Right lung (tissue), 5 donors: ENCODE results near the gene OXLD1. TPM values are rescaled to one million over a fixed set of nuclear protein-coding genes. Genes with fewer than 3 reads are reported as not detected.
A peak's percentile ranks its signal among the peaks of the same experiment; 100 is the strongest.

Experiments used
- DNase-seq, 2 donors: peaks; one replicate each; pipeline ENCODE4 v3.0.0-alpha.2; 2013
- polyA plus RNA-seq, 5 donors: library from polyadenylated mRNA; unstranded; fragments of 120-200 nt; gene quantifications; one replicate each; pipeline versions ENCODE4 v1.2.1 to v1.2.3, GENCODE V29; 2013; ENCODE audit warnings: inconsistent platforms in 1 of 5, low replicate concordance in 1 of 5; ENCODE audit not compliant: insufficient read length in 5 of 5, insufficient read depth in 1 of 5

OXLD1 gene
- polyA plus RNA-seq, 5 donors: 8.8 to 18.2 (median 11.0) TPM

DNA sequence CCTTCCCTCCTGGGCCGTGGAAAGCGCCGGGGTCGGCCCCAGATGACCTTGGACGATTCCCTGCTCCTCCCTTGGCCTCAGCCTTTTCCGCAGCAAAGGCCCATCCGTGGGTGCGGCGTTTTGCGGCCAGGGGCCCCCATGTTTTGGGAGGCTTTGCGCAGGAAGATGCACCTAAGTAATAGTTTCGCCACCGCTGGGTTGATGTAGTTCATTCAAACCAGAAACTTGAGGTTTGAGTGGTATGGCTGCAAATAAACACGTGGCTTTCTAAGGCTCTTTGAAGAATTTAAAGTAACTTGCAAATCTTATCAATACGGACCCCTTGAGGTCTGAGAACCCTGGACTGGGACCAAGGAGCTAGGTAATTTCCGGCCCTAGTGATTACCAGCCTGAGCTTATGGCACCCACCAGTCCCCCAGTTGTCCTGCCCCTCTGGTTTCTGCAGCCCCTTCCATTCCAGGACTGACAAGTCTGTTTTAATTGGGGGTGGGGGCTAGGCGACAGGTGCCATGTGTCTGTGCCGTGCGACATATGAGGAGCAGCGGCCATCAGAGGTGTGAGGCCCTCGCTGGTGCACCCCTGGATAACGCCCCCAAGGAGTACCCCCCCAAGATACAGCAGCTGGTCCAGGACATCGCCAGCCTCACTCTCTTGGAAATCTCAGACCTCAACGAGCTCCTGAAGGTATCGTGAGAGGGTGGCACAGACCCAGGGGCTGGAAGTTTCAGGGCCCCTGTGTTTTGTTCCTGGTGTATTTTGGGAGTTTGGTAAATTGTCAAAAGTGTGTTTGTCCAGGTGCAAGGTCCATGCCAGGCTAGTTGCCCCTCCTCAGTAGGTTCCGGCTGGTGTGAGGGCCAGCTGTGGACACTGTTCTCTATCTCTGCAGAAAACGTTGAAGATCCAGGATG lies 37.6 kb upstream of the OXLD1 start:
- no peak for DNase-seq

DNA sequence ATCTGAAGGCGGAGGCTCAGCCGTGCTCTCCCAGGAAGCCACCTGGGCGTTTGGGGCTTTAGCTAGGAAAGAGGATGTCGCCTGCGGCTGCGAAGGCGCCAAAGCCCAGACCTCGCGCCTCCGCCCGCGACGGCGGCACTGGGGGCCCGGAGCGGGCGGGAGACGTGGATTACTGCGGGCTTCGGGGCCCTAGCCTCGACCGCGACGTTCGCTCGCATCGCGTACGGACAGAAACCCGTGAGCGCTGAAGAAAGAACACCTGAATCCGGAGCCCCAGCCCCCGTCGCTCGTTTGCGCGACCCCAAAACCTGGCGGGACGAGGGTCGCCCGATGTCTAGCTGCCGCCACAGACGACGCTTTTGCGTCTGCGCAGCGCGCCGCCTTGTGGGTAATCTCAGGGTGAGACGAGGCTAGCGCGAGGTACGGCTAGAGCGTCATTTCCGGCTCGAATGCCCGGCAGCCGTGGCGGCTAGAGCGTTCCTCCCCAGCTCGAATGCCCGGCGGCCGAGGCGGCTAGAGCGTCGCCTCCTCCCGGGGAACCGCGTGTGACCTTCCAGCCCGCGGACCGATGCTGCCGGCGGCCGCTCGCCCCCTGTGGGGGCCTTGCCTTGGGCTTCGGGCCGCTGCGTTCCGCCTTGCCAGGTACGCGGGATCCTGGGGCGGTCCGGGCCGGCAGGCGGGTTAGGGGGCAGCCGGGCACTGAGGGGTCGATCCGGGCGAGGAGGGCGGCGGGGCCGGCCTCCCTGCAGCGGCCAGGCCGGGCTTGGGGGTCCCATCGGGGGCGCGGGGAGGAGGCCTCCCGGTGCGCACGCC lies 36.7 kb upstream of the OXLD1 start, which contains the start of gene MRPL12:
Gene MRPL12 (plus strand): TSS at position 434 of the 813 bp plus-strand sequence. CDS start 135 bp downstream, at position 569.
- peak; percentile 86 to 88 for DNase-seq

DNA sequence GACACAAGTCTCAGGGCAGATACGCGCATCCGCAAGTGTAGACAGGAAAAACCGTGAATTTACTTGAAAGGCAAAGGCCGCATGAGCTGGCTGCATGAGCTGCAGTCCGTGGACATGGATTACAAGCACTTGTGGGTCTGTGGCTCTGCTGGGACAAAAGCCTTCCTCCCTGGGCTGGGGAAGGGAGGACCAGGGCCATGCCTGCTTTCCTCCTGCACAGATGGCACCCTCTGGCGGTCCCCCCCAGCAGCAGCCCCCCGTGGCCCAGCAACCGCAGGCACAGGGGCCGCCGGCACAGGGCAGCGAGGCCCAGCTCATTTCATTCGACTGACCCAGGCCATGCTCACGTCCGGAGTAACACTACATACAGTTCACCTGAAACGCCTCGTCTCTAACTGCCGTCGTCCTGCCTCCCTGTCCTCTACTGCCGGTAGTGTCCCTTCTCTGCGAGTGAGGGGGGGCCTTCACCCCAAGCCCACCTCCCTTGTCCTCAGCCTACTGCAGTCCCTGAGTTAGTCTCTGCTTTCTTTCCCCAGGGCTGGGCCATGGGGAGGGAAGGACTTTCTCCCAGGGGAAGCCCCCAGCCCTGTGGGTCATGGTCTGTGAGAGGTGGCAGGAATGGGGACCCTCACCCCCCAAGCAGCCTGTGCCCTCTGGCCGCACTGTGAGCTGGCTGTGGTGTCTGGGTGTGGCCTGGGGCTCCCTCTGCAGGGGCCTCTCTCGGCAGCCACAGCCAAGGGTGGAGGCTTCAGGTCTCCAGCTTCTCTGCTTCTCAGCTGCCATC lies 35.1 kb upstream of the OXLD1 start:
- no peak for DNase-seq

DNA sequence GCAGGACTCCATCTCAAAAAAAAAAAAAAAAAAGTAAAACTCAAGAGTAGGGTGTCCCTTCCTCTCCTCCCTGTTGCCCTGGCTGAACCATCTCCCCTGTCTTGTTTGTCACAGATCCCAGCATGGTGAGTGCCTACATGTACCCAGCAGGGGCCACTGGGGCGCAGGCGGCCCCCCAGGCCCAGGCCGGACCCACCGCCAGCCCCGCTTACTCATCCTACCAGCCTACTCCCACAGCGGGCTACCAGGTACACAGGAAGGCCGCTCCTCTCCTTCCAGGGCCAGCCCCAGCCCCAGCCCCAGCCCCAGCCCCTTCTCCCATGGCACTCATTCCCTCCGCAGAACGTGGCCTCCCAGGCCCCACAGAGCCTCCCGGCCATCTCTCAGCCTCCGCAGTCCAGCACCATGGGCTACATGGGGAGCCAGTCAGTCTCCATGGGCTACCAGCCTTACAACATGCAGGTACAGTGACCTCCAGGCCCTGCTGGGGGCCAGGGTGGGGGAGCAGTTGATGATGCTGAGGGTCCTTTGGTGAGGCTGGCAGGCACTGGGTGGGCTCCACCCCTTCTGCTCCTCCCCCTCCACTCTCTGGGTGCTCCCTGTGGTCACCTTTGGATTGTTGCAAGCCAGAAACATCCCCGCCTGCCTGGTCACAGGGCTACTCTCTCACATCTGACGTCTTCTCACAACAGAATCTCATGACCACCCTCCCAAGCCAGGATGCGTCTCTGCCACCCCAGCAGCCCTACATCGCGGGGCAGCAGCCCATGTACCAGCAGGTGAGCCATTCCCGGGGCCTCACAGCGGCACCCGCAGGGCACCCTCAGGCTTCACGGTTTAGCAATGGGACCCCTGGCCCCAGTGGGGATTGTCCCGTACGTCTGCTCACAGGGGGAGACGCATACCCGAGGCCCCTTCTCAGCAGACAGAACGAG lies 34.2 kb upstream of the OXLD1 start:
- DNase-seq: no peak

DNA sequence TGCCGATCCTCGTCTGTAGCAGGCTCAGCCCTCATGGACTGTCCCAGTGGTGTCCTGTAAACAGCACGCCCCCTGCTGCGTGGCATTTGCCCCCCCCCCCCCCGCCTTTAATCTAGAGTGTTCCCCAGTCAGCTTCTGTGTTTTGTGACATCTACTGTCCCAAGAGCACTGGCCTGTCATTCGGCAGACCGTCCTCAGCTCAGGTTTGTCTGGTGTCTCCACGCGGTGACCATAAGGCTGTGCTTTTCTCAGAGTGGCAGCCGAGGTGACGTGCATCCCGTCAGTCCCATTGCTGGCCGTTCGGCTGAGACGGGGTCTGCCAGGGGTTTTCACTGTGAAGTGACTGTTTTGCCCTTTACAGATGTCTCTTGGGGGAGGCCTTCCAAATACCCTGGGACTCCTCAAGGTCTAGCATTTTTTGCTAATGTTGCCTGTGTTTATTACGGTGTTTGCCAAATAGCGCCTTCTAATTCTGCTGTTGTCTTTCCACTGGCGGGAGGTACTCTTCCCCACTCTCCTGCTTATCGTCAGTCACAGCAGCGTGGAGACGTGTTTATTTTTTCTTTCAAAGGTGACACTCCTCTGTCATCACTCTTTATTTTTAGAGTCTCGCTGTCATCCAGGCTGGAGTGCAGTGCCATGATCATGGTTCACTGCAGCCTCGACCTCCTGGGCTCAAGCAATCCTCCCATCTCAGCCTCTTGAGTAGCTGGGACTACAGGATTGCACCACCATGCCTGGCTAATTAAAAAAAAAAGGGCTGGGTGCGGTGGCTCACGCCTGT lies 31.0 kb upstream of the OXLD1 start:
- DNase-seq: no peak

DNA sequence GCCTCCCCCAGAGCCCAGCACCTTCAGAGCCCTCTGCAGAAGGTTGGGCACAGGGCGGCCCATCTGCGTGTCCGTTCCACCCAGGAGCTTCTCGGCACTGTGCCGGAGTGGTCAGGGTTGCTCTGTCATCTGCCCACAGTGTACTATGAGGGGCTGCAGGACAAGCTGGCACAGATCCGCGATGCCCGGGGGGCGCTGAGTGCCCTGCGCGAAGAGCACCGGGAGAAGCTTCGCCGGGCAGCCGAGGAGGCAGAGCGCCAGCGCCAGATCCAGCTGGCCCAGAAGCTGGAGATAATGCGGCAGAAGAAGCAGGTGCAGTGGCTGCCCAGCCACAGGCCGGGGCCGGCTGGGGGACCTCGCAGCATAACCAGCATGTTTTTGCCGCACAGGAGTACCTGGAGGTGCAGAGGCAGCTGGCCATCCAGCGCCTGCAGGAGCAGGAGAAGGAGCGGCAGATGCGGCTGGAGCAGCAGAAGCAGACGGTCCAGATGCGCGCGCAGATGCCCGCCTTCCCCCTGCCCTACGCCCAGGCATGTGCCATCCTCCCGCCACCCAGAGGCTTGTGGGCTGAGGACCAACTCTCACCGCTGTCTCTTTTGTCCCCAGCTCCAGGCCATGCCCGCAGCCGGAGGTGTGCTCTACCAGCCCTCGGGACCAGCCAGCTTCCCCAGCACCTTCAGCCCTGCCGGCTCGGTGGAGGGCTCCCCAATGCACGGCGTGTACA lies 30.0 kb upstream of the OXLD1 start:
- no peak for DNase-seq

DNA sequence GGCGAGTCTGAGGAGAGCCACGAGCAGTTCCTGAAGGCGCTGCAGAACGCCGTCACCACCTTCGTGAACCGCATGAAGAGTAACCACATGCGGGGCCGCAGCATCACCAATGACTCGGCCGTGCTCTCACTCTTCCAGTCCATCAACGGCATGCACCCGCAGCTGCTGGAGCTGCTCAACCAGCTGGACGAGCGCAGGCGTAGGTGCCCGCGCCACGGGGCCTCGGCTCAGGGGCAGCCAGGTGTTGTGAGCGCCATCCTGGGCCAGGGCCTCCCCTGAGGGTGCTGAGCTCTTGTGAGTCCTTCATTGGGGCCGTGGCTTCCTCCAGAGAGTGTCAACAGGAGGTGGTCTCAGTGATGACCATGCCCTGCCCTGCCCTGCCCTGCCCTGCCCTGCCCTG lies 29.4 kb upstream of the OXLD1 start:
- no peak for DNase-seq

DNA sequence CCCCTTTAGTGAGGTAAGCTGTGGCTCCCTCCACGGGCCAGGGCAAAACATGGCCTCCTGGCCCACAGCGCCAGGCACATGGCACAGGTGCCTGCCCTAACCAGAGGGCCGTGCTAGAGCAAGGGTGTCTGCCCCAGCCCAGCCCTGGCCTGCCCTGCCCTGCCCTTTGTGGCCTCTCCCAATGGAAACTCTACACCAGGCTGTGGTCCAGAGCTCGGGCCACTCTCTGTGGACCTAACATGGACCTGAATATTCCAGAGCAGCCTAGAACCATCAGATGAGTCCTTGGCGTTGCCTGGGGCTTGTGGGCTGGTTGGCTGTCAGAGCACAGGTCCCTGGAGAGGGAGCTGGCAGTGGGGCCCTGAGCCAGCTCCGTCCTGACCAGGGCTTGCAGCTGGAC lies 28.8 kb upstream of the OXLD1 start:
- DNase-seq: no peak

DNA sequence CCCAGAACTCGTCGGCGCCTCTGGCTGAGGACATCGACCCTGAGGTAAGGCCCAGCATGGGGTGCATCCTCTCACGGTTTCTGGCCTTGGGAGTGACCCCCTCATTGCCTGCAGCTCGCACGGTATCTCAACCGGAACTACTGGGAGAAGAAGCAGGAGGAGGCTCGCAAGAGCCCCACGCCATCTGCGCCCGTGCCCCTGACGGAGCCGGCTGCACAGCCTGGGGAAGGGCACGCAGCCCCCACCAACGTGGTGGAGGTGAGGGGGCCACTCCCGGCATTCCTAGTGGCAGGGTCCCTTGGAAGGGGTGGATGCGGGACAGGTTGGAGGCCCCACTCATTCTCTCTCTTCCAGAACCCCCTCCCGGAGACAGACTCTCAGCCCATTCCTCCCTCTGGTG lies 28.4 kb upstream of the OXLD1 start:
- no peak for DNase-seq

DNA sequence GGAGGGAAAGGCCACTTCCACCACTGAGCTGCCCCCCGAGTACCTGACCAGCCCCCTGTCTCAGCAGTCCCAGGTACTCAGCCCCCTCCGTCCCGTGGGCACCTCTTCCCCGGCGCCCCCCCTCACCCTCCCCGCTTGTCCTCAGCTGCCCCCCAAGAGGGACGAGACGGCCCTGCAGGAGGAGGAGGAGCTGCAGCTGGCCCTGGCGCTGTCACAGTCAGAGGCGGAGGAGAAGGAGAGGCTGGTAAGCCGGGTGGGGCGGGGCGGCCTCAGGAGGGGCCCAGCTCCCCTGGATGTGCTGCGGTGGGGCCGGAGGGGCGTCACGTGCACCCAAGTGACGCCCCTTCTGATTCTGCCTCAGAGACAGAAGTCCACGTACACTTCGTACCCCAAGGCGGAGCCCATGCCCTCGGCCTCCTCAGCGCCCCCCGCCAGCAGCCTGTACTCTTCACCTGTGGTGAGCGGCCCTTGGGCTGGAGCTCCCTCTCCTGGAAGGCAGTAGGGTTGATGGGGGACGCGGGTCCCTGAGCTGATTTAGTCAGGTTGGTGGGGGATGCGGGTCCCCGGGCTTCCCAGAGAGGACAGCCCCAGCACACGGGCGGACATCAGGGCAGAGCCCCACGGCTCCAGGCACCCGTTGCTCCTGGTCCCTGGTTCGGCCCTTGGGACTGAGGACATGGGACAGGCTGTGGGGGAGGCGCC lies 27.3 kb upstream of the OXLD1 start:
- DNase-seq: no peak

DNA sequence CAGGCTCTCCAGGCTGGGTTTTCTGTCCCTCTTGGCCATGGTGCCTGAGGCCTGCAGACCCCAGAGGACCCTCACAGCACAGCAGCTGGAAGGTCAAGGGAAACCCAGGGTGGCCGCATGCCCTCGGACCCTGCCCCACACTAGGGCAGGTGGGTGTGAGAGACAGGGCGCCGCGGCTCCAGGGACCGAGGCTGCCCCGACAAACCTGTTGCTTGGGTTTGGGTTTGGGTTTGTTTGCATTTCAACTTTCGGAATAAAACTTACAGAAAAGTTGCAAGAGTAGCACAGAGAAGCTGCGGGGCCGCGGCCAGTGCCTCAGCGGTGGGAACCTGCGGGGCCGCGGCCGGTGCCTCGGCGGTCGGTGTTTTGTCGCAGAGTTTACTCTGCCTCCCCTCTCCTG lies 25.2 kb upstream of the OXLD1 start:
- DNase-seq: no peak

DNA sequence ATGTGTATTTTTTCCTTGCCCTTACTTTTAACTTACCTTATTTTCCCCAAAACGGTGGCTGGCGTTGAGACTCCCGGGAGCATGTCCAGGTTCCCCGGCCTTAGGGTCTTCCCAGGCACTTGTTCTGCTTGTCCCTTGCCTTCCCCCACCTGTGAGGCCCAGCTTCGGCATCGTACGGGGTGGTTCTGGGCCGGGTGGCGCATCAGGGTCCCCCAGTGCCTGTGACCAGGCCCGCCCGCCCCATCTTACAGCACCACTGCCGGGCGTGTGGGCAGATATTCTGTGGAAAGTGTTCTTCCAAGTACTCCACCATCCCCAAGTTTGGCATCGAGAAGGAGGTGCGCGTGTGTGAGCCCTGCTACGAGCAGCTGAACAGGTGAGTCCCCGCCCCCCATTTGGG lies 24.8 kb upstream of the OXLD1 start:
- DNase-seq: no peak

DNA sequence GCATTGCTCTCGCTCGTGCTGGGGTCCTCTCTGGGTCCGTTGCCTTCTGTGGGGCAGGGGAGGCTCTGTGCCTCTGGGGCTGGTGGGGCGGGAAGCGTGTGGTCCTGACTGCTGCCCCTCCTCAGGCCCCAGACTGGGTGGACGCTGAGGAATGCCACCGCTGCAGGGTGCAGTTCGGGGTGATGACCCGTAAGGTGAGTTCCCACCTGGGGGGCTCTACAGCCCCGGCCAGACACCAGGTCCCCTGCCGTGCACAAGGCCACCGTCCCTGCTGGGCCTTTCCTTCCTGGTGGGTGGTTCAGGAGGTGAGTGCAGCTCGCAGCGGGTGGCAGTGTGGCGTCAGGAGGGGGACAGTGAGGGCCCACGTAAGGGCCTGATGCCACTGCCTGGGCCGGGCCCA lies 24.1 kb upstream of the OXLD1 start:
- no peak for DNase-seq

DNA sequence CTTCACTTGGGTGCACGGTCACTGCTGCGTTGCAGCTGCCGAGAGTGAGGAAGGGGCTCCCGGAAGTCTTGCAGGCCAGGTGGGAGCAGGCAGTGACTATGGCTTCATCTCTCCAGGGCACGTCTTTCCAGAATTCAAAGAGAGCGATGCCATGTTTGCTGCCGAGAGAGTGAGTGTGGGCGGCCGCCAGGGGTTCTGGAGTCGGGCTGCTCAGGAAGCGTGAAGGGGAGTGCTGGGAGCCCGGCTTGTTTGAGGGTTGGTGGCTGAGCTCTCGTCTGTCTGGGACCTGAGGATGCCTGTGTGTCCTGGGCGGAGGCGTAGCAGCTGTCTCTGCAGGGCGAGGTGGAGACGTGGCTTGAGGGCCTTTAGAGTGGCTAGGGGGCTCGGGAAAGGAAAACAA lies 23.7 kb upstream of the OXLD1 start:
- DNase-seq: no peak

DNA sequence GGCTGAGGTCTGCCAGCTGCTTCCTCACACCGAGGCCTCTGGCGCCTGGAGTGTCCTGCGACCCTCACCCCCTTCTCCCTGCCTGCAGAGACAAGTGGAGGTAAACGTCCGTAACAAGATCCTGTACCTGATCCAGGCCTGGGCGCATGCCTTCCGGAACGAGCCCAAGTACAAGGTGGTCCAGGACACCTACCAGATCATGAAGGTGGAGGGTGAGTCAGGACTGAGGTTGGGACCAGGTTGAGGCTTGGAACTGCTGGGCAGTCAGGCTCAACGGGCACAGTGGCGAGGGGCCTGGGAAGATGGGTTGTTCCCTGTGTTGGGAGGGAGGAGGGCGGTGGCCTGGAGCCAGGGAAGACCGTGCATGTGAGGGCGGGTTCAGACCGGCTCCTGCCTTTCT lies 22.2 kb upstream of the OXLD1 start:
- no peak for DNase-seq

DNA sequence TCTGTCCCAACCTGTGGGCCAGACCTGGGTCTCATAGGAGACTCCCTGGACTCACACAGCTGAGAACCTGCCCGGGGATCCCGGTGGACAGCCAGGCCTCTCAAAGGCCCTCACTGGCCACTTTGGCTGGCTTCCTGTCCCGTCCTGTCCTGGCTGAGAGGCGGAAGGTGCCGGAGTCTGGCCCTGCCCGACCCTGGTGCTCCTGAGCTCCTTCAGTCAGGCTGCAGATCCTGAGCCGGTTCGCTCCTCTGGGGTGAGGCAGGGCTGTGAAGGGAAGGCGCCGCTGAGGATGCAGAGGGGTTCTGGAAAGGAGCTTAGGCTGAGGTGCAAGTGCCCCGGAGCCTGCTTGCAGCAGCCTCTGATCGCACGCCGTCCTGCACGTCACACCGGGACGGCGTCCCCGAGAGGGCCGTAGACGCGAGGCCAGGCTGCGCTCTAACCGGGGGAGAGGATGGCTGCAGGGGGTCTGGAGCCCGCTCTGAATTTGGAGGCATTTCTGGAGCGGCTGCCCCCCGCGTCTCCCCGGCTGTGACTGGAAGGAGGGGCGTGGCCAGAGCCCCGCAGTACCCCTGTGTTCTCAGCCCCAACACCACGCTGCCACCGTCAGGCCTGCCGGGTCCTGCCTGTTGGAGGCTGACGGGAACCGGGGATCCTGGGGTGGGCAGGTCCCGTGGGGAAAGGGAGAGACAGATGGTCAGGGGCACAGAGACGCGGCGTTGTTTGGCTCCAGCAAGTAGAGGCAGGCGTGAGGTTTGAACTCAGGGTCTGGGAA lies 21.6 kb upstream of the OXLD1 start:
- DNase-seq: no peak

DNA sequence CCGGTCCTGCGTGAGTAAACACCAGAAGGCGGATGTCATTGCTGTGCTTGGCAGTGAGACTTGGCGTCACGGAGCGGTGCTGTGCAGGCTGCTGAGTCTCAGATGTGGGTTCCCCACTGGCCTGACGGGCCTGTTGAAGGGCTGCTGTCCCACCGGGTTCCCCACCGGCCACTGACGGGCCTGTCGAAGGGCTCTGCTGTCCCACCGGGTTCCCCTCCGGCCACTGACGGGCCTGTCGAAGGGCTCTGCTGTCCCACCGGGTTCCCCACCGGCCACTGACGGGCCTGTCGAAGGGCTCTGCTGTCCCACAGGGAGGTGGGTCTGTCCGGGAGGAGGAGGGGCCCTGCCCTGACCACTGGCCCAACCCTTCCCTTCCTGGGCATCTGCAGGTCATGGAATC lies 20.2 kb upstream of the OXLD1 start:
- DNase-seq: no peak

DNA sequence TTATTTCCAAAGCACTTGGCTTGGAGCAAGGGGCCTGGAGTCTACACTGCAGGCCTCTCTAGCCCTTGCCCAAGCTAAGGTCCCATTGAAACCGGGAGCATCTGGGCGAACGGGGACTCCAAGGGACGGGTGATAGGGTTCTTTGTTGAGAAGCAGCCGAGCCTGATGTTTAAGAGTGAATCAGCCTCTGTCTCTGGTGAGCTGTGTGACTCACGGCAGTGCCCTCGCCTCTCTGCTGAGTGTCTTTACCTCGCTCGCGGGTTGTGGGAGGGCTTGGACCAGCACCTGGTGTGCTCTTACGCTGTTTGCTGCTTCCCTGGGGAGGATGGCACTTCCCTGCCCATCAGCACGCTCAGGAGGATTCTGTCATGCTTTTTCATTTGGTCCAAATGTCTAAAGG lies 18.7 kb upstream of the OXLD1 start:
- DNase-seq: no peak
